ENCODE results near the gene TNNI2.

TNNI2 gene

GRCh38 chr11:1847006-1847735 is 8.4 kb downstream of the TNNI2 start:
- DNase-seq, result no peak

- DNase-seq, result no peak
Measured at GRCh38 chr11:1847926-1848639, 9.3 kb downstream of the TNNI2 start.

- no peak for DNase-seq
Measured at GRCh38 chr11:1848640-1849430, 10.1 kb downstream of the TNNI2 start.

GRCh38 chr11:1851468-1852180 is 12.8 kb downstream of the TNNI2 start:
- DNase-seq, result no peak

GRCh38 chr11:1852271-1852876 is 13.6 kb downstream of the TNNI2 start:
- DNase-seq, result no peak

- DNase-seq, result peak; percentile 94
Measured at GRCh38 chr11:1852877-1853276, 14.1 kb downstream of the TNNI2 start, which contains the start of gene LSP1. TSS of gene LSP1 (plus strand) at chr11:1853084. CDS start at chr11:1853145, 61 bp downstream.

GRCh38 chr11:1853376-1854131 is 14.8 kb downstream of the TNNI2 start:
- DNase-seq, result peak; percentile 30

- DNase-seq, result peak; percentile 40
Measured at GRCh38 chr11:1854132-1854948, 15.6 kb downstream of the TNNI2 start.

GRCh38 chr11:1854949-1855885 is 16.4 kb downstream of the TNNI2 start:
- DNase-seq, result peak; percentile 78

GRCh38 chr11:1855886-1856265 is 17.1 kb downstream of the TNNI2 start:
- no peak for DNase-seq

GRCh38 chr11:1856306-1857005 is 17.7 kb downstream of the TNNI2 start:
- no peak for DNase-seq

- DNase-seq, result no peak
Measured at GRCh38 chr11:1857064-1857463, 18.3 kb downstream of the TNNI2 start.

- DNase-seq, result no peak
Measured at GRCh38 chr11:1858154-1858553, 19.4 kb downstream of the TNNI2 start.

- no peak for DNase-seq
Measured at GRCh38 chr11:1858576-1858975, 19.8 kb downstream of the TNNI2 start.

- no peak for DNase-seq
Measured at GRCh38 chr11:1859004-1859403, 20.2 kb downstream of the TNNI2 start.

GRCh38 chr11:1860108-1860507 is 21.3 kb downstream of the TNNI2 start:
- DNase-seq, result no peak

GRCh38 chr11:1861435-1862411 is 22.9 kb downstream of the TNNI2 start:
- DNase-seq, result no peak
